Karpas-422 (cell line): ENCODE results near the gene PLCB3. TPM values are rescaled to one million over a fixed set of nuclear protein-coding genes. Genes with fewer than 3 reads are reported as not detected.

Experiments used
- DNase-seq: peaks from one replicate; pipeline ENCODE4 v3.0.0-alpha.2; 2015
- H2AFZ ChIP-seq: fragments of 200-600 bp; sonication (generic); 2 replicates; pipeline ENCODE4 v1.6.1; 2014; ENCODE audit warnings: antibody characterized with exemption, low read length, mixed read lengths
- H3K27ac ChIP-seq: fragments of 200-600 bp; sonication (generic); 2 replicates; pipeline ENCODE4 v1.5.1; 2014; ENCODE audit warnings: mild to moderate bottlenecking, low read length, moderate library complexity
- H3K27me3 ChIP-seq: fragments of 200-600 bp; sonication (generic); 2 replicates; pipeline ENCODE4 v1.6.1; 2014; ENCODE audit warnings: low read length, mixed read lengths
- H3K36me3 ChIP-seq: fragments of 200-600 bp; sonication (generic); 2 replicates; pipeline ENCODE4 v1.6.1; 2014; ENCODE audit warnings: low read length, mixed read lengths; ENCODE audit not compliant: insufficient read depth
- H3K4me1 ChIP-seq: fragments of 200-600 bp; sonication (generic); 2 replicates; pipeline ENCODE4 v1.6.1; 2014; ENCODE audit warnings: mild to moderate bottlenecking, low read length, mixed read lengths
- H3K4me2 ChIP-seq: fragments of 200-600 bp; sonication (generic); 2 replicates; pipeline ENCODE4 v1.6.1; 2014; ENCODE audit warnings: low read length, low read depth, mild to moderate bottlenecking; ENCODE audit not compliant: poor library complexity, severe bottlenecking
- H3K4me3 ChIP-seq: fragments of 200-600 bp; sonication (generic); 2 replicates; pipeline ENCODE4 v1.5.1; 2014; ENCODE audit warnings: mild to moderate bottlenecking, antibody characterized with exemption, low read length, mixed read lengths
- H3K79me2 ChIP-seq: fragments of 200-600 bp; sonication (generic); 2 replicates; pipeline ENCODE4 v1.6.1; 2014; ENCODE audit warnings: mild to moderate bottlenecking, low read length, mixed read lengths
- H3K9ac ChIP-seq: fragments of 200-600 bp; sonication (generic); 2 replicates; pipeline ENCODE4 v1.6.0; 2014; ENCODE audit warnings: low read length
- H3K9me2 ChIP-seq: fragments of 200-600 bp; sonication (generic), shearing (Covaris generic); replicated peaks from 2 replicates; pipeline ENCODE4 v1.6.0; 2014; ENCODE audit warnings: mild to moderate bottlenecking, low read length, moderate library complexity; ENCODE audit not compliant: insufficient read depth
- H3K9me3 ChIP-seq: fragments of 300-700, 200-600 bp; sonication (generic); 2 replicates; pipeline ENCODE4 v1.6.1; 2014; ENCODE audit warnings: low read length, mixed read lengths
- H4K20me1 ChIP-seq: fragments of 200-600 bp; sonication (generic); 2 replicates; pipeline ENCODE4 v1.6.1; 2014; ENCODE audit warnings: mild to moderate bottlenecking, antibody characterized with exemption, low read length, low read depth; ENCODE audit not compliant: insufficient read depth
- total RNA-seq: library from RNA; depleted of rRNA; stranded (reverse); fragments of >200 nt; shearing (Covaris generic); gene quantifications from 2 replicates; pipeline ENCODE4 v1.2.3, GENCODE V29; 2014; ENCODE audit warnings: low replicate concordance

PLCB3 gene
- total RNA-seq, 1 experiment from 2014 or later = 5.7 TPM

DNA sequence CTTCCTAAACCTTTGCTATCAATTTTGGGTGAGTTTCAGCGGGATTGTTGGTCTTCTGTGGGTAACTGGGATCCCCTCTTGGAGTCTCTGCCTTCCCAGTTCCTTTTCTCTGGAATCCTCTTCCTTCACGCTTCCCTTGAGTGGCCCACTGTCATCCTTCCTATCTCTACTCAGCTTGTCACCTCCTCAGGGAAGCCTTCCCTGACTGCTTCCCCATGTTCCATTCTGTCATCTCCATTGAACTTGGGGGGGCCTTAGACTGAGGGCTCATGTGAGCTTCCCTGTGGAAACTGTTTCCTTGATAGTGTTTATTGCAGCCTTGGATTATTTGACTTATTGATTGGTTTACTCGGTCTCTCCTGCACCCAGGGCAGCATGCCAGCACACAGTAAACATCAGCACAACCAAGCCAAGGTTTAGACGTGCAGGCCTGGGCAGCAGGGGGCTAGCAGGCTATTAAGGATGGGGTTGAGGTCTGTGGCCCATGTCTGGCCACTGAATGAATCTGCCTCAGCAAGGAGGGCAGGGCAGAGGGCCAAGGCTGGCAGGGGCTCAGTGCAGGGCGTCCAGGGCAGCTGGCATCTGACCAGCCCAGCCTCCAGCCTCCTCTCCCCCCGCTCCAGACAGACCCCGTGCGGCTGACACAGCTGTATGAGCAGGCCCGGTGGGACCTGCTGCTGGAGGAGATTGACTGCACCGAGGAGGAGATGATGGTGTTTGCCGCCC, 32.5 kb upstream of the PLCB3 start:
- Histone ChIP-seq H3K4me1 (peaks cover 28% of the 10 kb centered on the region), H3K36me3 (peaks cover 9% of the 10 kb centered on the region; the same call in 1 of the 2 replicates), H2AFZ (no peak overlapping the region), H3K27ac (no peak overlapping the region), H3K4me3 (no peak overlapping the region), H3K9me3 (no peaks in the 10 kb centered on the region), H3K79me2 (no peaks in the 10 kb centered on the region), H3K9ac (no peak overlapping the region), H3K4me2 (no peak overlapping the region), H3K27me3 (no peaks in the 10 kb centered on the region), H4K20me1 (no peaks in the 10 kb centered on the region), H3K9me2 (no peaks in the 10 kb centered on the region)
- no peak for DNase-seq

DNA sequence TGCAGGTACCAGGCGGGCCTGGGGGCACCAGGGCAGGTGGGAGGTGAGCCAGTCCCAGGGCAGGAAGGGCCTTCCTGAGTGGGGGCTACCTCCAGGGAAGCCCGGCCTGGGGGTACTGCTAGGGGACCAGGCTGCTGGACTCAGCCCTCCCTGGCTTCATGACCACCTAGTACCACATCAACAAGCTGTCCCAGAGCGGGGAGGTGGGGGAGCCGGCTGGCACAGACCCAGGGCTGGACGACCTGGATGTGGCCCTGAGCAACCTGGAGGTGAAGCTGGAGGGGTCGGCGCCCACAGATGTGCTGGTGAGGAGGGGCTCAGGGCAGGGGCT, 32.0 kb upstream of the PLCB3 start:
- Histone ChIP-seq H3K4me3 (no peak overlapping the region), H3K9me2 (no peaks in the 10 kb centered on the region), H3K4me2 (no peak overlapping the region), H3K9ac (no peak overlapping the region), H2AFZ (no peak overlapping the region), H4K20me1 (no peaks in the 10 kb centered on the region), H3K4me1 (peaks cover 28% of the 10 kb centered on the region), H3K9me3 (no peaks in the 10 kb centered on the region), H3K27ac (no peak overlapping the region), H3K27me3 (no peaks in the 10 kb centered on the region), H3K36me3 (peaks cover 5% of the 10 kb centered on the region; the same call in 1 of the 2 replicates), H3K79me2 (no peaks in the 10 kb centered on the region)
- no peak for DNase-seq

DNA sequence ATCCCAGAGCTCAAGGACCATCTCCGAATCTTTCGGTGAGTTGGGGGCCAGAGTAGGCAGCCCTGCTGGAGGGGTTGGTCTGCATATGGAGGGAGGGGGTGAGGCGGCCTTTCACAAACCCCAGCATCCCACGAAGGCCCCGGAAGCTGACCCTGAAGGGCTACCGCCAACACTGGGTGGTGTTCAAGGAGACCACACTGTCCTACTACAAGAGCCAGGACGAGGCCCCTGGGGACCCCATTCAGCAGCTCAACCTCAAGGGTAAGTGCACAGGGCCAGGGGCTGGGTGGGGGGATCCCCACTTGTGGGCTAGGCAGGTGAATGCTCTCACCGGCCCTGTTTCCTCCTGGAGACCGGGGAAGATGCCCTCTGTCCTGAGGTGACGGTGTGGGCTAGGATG, 31.6 kb upstream of the PLCB3 start:
- Histone ChIP-seq H3K36me3 (peaks cover 5% of the 10 kb centered on the region; the same call in 1 of the 2 replicates), H4K20me1 (no peaks in the 10 kb centered on the region), H3K4me3 (no peak overlapping the region), H3K9me2 (no peaks in the 10 kb centered on the region), H3K9me3 (no peaks in the 10 kb centered on the region), H3K9ac (no peak overlapping the region), H2AFZ (no peak overlapping the region), H3K4me1 (peaks cover 28% of the 10 kb centered on the region), H3K4me2 (no peak overlapping the region), H3K27ac (no peak overlapping the region), H3K27me3 (no peaks in the 10 kb centered on the region), H3K79me2 (no peaks in the 10 kb centered on the region)
- no peak for DNase-seq

DNA sequence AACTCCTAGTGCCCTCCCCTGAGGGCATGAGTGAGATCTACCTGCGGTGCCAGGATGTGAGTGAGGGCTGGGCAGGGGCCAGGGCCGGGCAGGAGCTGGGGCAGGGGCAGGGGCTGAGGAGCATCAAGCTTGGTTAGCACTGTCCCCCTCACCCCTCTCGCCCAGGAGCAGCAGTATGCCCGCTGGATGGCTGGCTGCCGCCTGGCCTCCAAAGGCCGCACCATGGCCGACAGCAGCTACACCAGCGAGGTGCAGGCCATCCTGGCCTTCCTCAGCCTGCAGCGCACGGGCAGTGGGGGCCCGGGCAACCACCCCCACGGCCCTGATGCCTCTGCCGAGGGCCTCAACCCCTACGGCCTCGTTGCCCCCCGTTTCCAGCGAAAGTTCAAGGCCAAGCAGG, 31.1 kb upstream of the PLCB3 start:
- Histone ChIP-seq H3K4me1 (peaks cover 28% of the 10 kb centered on the region), H3K4me2 (no peak overlapping the region), H3K27me3 (no peaks in the 10 kb centered on the region), H2AFZ (no peak overlapping the region), H3K79me2 (0 out of 2 replicates have a peak, but pooled peaks cover 3% of the 10 kb centered on the region), H4K20me1 (no peaks in the 10 kb centered on the region), H3K36me3 (peaks cover 5% of the 10 kb centered on the region; the same call in 1 of the 2 replicates), H3K9me2 (no peaks in the 10 kb centered on the region), H3K9ac (no peak overlapping the region), H3K4me3 (no peak overlapping the region), H3K9me3 (no peaks in the 10 kb centered on the region), H3K27ac (no peak overlapping the region)
- no peak for DNase-seq

DNA sequence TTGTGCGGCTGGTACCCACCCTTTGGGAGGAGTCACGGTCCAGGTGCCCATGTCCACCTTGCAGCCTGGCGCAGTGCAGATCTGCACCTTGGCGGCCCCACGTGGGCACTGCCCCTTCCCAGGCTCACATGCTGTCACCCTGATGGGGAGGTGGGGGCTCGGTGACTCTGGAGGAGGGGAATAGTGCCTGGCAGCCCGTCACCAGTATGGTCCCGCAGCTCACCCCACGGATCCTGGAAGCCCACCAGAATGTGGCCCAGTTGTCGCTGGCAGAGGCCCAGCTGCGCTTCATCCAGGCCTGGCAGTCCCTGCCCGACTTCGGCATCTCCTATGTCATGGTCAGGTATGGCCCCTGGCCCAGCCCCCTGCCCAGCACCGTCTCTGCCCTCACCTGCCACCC, 30.5 kb upstream of the PLCB3 start:
- Histone ChIP-seq H3K4me2 (no peak overlapping the region), H3K79me2 (0 out of 2 replicates have a peak, but pooled peaks cover 3% of the 10 kb centered on the region), H3K4me1 (peaks cover 26% of the 10 kb centered on the region), H3K9me3 (no peaks in the 10 kb centered on the region), H3K9ac (no peak overlapping the region), H3K27ac (no peak overlapping the region), H3K4me3 (no peak overlapping the region), H4K20me1 (no peaks in the 10 kb centered on the region), H3K27me3 (no peaks in the 10 kb centered on the region), H2AFZ (no peak overlapping the region), H3K36me3 (peaks cover 5% of the 10 kb centered on the region; the same call in 1 of the 2 replicates), H3K9me2 (no peaks in the 10 kb centered on the region)
- DNase-seq = no peak

DNA sequence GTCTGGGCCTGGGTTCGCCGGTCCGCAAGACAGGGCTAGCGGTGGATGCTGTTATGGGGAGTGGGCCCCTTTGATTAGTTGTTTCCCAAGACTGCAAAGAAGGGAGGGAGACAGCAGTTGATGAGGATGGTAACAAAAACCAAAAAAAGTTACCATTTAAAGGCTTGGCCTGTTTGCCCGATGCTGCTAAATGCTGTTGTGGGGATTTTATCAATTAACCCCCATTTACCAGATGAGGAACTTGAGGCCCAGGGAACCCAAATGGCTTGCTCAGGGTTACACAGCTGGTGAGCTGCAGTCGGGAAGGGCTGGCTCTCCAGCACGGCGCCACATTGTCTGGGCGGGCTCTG, 28.7 kb upstream of the PLCB3 start:
- H3K27ac ChIP-seq = no peak overlapping the region
- peaks cover 5% of the 10 kb centered on the region; the same call in 1 of the 2 replicates for H3K36me3 ChIP-seq
- DNase-seq = no peak
- no peaks in the 10 kb centered on the region for H4K20me1 ChIP-seq
- no peak overlapping the region for H3K4me2 ChIP-seq
- H3K9ac ChIP-seq = no peak overlapping the region
- H3K79me2 ChIP-seq = peaks cover 16% of the 10 kb centered on the region
- peaks cover 36% of the 10 kb centered on the region for H3K4me1 ChIP-seq
- no peak overlapping the region for H3K4me3 ChIP-seq
- H3K27me3 ChIP-seq = no peaks in the 10 kb centered on the region
- no peaks in the 10 kb centered on the region for H3K9me3 ChIP-seq
- no peak overlapping the region for H2AFZ ChIP-seq
- H3K9me2 ChIP-seq = no peaks in the 10 kb centered on the region

DNA sequence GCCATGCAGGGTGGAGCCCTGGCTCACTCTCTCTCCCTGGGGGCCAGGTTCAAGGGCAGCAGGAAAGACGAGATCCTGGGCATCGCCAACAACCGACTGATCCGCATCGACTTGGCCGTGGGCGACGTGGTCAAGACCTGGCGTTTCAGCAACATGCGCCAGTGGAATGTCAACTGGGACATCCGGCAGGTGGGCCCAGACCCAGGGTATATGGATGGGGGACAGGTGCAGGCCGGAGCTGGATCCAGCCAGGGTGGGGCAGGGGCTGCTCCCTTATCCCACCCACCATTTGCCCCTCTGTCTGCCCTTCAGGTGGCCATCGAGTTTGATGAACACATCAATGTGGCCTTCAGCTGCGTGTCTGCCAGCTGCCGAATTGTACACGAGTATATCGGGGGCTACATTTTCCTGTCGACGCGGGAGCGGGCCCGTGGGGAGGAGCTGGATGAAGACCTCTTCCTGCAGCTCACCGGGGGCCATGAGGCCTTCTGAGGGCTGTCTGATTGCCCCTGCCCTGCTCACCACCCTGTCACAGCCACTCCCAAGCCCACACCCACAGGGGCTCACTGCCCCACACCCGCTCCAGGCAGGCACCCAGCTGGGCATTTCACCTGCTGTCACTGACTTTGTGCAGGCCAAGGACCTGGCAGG, 28.2 kb upstream of the PLCB3 start:
- Histone ChIP-seq H3K4me1 (peaks cover 37% of the 10 kb centered on the region), H3K27ac (peak overlapping the region; percentile 87), H3K4me3 (no peak overlapping the region), H3K36me3 (peaks cover 5% of the 10 kb centered on the region; the same call in 1 of the 2 replicates), H3K79me2 (peaks cover 16% of the 10 kb centered on the region), H3K27me3 (no peaks in the 10 kb centered on the region), H3K9me3 (no peaks in the 10 kb centered on the region), H3K9ac (no peak overlapping the region; the same call in 1 of the 2 replicates), H3K4me2 (no peak overlapping the region), H2AFZ (no peak overlapping the region), H3K9me2 (no peaks in the 10 kb centered on the region), H4K20me1 (no peaks in the 10 kb centered on the region)
- no peak for DNase-seq

DNA sequence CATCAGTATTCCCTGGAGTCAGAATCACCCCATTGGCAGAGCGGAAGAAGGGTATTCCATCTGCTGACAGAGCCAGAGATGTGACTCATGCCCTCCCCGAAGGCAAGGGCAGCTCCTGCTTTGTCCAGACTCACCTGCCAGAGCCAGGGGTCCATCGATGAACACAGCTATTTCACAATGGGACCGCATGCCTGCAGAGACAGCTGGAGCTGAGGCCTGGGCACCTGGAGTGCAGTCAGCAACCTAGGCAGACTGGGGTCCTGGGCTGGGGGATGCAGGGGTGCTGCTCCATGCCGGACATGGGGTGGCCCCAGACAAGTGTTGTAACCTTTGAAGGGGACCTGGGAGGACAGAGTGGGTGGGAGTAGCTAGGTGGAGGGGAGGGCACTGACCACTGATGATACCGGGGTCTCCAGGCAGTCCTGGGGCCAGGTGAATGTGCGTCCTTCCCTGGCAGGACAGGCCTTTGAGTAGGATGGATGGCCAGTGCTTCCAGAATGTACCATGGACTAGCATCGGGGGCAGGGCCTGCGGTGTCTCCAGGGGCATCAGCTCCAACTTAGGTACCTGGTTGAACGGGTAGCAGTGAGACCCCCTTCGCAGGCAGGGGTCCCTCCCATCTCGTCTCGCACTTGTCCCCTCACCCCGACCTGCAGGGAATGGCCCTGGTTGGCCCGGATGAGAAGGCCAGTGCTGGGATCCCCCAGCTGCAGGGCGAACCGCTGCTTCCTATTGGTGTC, 27.0 kb upstream of the PLCB3 start:
- Histone ChIP-seq H3K9me3 (no peaks in the 10 kb centered on the region), H3K9me2 (no peaks in the 10 kb centered on the region), H3K79me2 (peaks cover 16% of the 10 kb centered on the region), H3K4me1 (peaks cover 42% of the 10 kb centered on the region), H3K9ac (peak overlapping the region; percentile 100), H4K20me1 (no peaks in the 10 kb centered on the region), H3K36me3 (0 out of 2 replicates have a peak, but pooled peaks cover 5% of the 10 kb centered on the region), H3K4me2 (peak overlapping the region; percentile 100), H3K27me3 (no peaks in the 10 kb centered on the region), H2AFZ (no peak overlapping the region), H3K27ac (peak overlapping the region; percentile 87), H3K4me3 (peak overlapping the region; percentile 99)
- DNase-seq = no peak
